SU-DHL-6 (cell line): ENCODE data around the gene DOCK6.

Experiments used
- H2AFZ ChIP-seq: fragments of 200-600 bp; sonication (generic); 2 replicates; pipeline ENCODE4 v1.6.1; 2014; ENCODE audit warnings: low read depth, mild to moderate bottlenecking, moderate library complexity, mixed read lengths, antibody characterized with exemption, low read length; ENCODE audit not compliant: severe bottlenecking
- H3F3A ChIP-seq: fragments of 200-600 bp; shearing (Covaris generic); 2 replicates; pipeline ENCODE4 v1.6.0; 2016; ENCODE audit warnings: antibody characterized with exemption, mild to moderate bottlenecking; ENCODE audit not compliant: insufficient read depth
- H3K27ac ChIP-seq: fragments of 200-600 bp; sonication (generic); 2 replicates; pipeline ENCODE4 v1.5.1; 2016; ENCODE audit warnings: low read depth, mild to moderate bottlenecking, low read length, moderate library complexity, mixed read lengths
- H3K27me3 ChIP-seq: fragments of 200-600 bp; sonication (generic), shearing (Covaris generic); 2 replicates; pipeline ENCODE4 v1.6.0; 2014; ENCODE audit warnings: mild to moderate bottlenecking, low read length
- H3K36me3 ChIP-seq: fragments of 200-600 bp; sonication (generic); 2 replicates; pipeline ENCODE4 v1.6.1; 2014; ENCODE audit warnings: mild to moderate bottlenecking, low read length, mixed read lengths
- H3K4me2 ChIP-seq: fragments of 300-600, 200-600 bp; shearing (Covaris generic), sonication (generic); 2 replicates; pipeline ENCODE4 v1.6.0; 2014; ENCODE audit warnings: low read length, low read depth, mild to moderate bottlenecking; ENCODE audit not compliant: poor library complexity, severe bottlenecking
- H3K4me3 ChIP-seq: fragments of 200-600 bp; sonication (generic); 2 replicates; pipeline ENCODE4 v1.5.1; 2014; ENCODE audit warnings: antibody characterized with exemption, low read length, mild to moderate bottlenecking, mixed read lengths; ENCODE audit not compliant: insufficient read depth, poor library complexity, severe bottlenecking
- H3K79me2 ChIP-seq: fragments of 200-600 bp; sonication (generic); 2 replicates; pipeline ENCODE4 v1.6.1; 2014; ENCODE audit warnings: mild to moderate bottlenecking, low read length, moderate library complexity; ENCODE audit not compliant: insufficient read depth
- H3K9ac ChIP-seq: fragments of 200-600 bp; sonication (generic); 2 replicates; pipeline ENCODE4 v1.7.0; 2014; ENCODE audit warnings: mild to moderate bottlenecking, low read length
- H3K9me2 ChIP-seq: fragments of 200-600 bp; sonication (generic); replicated peaks from 2 replicates; pipeline ENCODE4 v1.6.1; 2014; ENCODE audit warnings: low read length; ENCODE audit not compliant: insufficient read depth
- H3K9me3 ChIP-seq: fragments of 200-600 bp; sonication (generic); 2 replicates; pipeline ENCODE4 v1.6.1; 2014; ENCODE audit warnings: low read length, mixed read lengths; ENCODE audit not compliant: insufficient read depth
- H4K20me1 ChIP-seq: fragments of 200-600 bp; sonication (generic); 2 replicates; pipeline ENCODE4 v1.6.1; 2014; ENCODE audit warnings: low read depth, mild to moderate bottlenecking, antibody characterized with exemption, low read length, moderate library complexity, mixed read lengths
- CTCF ChIP-seq: fragments of 200-600 bp; sonication (generic); IDR thresholded peaks from one replicate; pipeline ENCODE4 v1.5.1; 2017; ENCODE audit warnings: antibody characterized with exemption, mild to moderate bottlenecking, low read length, moderate library complexity; ENCODE audit not compliant: insufficient read depth, poor library complexity, severe bottlenecking
- EZH2phosphoT487 ChIP-seq: fragments of 200-600 bp; sonication (generic), shearing (Covaris generic); conservative IDR thresholded peaks from 2 replicates; pipeline ENCODE4 v1.6.1; 2018; ENCODE audit warnings: mild to moderate bottlenecking, antibody characterized with exemption, low read length, moderate library complexity, mixed read lengths

Gene DOCK6

DNA sequence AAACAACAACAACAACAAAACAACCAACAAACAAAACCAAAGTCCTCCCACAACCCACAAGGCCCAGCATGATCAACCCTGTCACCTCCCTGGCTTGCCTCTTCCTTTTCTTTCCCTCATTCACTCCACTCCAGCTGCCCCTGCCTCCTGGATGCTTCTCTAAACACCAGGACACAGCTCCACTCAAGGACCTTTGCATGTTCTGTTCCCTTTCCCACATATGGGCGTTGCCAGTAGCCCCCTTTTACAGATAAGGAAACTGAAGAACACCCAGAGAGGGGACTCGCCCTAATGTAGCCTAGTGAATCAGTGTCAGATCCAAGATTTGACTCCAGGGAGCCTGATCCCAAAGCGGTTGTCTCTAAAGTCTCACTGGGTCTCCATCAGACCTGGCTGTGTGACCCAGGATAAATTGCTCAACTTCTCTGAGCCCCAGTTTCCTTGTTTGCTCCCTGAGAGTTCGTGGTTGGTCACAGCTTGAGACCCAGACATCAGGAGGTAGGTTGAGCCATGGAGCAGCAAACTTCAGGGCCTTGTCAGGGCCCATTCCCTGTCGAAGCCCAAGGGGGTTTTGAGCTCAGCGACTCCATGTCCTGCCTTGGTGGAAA is 3.0 kb upstream of the DOCK6 start:
- Histone ChIP-seq H3K27ac (no peak overlapping the region), H3K4me3 (no peak overlapping the region), H3K27me3 (no peaks in the 10 kb centered on the region), H3K9ac (no peak overlapping the region), H2AFZ (no peak overlapping the region), H3K79me2 (no peaks in the 10 kb centered on the region), H3K4me2 (no peak overlapping the region), H3K9me2 (no peaks in the 10 kb centered on the region), H3K9me3 (no peaks in the 10 kb centered on the region), H3F3A (no peaks in the 10 kb centered on the region), H3K36me3 (no peaks in the 10 kb centered on the region), H4K20me1 (no peaks in the 10 kb centered on the region)
- TF ChIP-seq CTCF (no peak), EZH2phosphoT487 (no peak)

GRCh38 chr19:11264452-11265176 is 2.3 kb upstream of the DOCK6 start:
- H3K4me2 ChIP-seq: no peak overlapping the region
- H3K79me2 ChIP-seq: no peaks in the 10 kb centered on the region
- TF ChIP-seq EZH2phosphoT487 (no peak), CTCF (no peak)
- H3K36me3 ChIP-seq: no peaks in the 10 kb centered on the region
- H2AFZ ChIP-seq: no peak overlapping the region
- no peaks in the 10 kb centered on the region for H3K9me3 ChIP-seq
- H3K27ac ChIP-seq: no peak overlapping the region
- H4K20me1 ChIP-seq: no peaks in the 10 kb centered on the region
- H3K27me3 ChIP-seq: no peaks in the 10 kb centered on the region
- H3K9ac ChIP-seq: no peak overlapping the region
- H3K9me2 ChIP-seq: no peaks in the 10 kb centered on the region
- H3K4me3 ChIP-seq: no peak overlapping the region
- H3F3A ChIP-seq: no peaks in the 10 kb centered on the region

- no peak overlapping the region for H3K4me2 ChIP-seq
- no peaks in the 10 kb centered on the region for H3K36me3 ChIP-seq
These were observed 1.4 kb upstream of the DOCK6 start for GRCh38 chr19:11263726-11264125.

More at GRCh38 chr19:11263726-11264125, 1.4 kb upstream of the DOCK6 start:
- no peaks in the 10 kb centered on the region for H3K27me3 ChIP-seq
- H3K9me2 ChIP-seq: no peaks in the 10 kb centered on the region
- H3K79me2 ChIP-seq: no peaks in the 10 kb centered on the region
- H3K4me3 ChIP-seq: no peak overlapping the region
- no peaks in the 10 kb centered on the region for H3F3A ChIP-seq
- no peak overlapping the region for H3K9ac ChIP-seq
- H3K9me3 ChIP-seq: no peaks in the 10 kb centered on the region
- TF ChIP-seq EZH2phosphoT487 (no peak), CTCF (no peak)
- no peak overlapping the region for H2AFZ ChIP-seq
- no peaks in the 10 kb centered on the region for H4K20me1 ChIP-seq
- no peak overlapping the region for H3K27ac ChIP-seq
